ENCODE results near the gene EYS. TPM values are rescaled to one million over a fixed set of nuclear protein-coding genes. Genes with fewer than 3 reads are reported as not detected.

Gene EYS
- total RNA-seq, 1 experiment from 2014 or later = not detected

DNA sequence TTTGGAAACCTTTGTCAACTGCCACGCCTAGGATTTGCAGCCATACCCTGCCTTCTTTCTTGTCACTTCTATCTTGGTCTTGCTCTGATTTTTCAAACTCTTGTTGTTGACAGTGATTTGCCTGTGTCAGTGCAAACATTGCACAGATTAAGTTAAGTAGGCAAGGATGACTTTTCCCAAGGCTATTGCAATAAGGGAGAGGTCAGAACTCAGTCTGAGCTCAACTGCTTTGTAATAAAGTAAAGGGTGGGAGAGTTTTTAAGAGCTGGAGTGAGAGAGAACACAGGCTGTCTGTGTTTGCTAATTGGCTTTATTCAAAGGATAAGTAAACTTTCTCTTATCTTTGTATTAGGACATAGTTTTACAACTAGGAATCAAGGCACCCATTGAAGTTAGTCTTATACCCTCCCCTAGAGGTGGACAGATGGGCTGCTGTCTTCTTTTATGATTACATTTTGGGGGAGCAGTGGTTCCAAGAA lies 1622.8 kb downstream of the EYS start:
- H3T11ph ChIP-seq (ENCODE audit: low read length) = no peak overlapping the region
- Mint-ChIP-seq H3K4me1 (no peaks in the 10 kb centered on the region), H3K27ac (no peak overlapping the region), H3K36me3 (ENCODE audit: insufficient read depth in 1 of 3, low read depth in 3 of 3) (no peaks in the 10 kb centered on the region), H3K27me3 (ENCODE audit: low read depth) (no peaks in the 10 kb centered on the region), H3K9me3 (no peaks in the 10 kb centered on the region), H3K4me3 (no peak overlapping the region)
- H3K27ac ChIP-seq (ENCODE audit: insufficient read length, low read depth, low read length) = no peak overlapping the region
- H4K8ac ChIP-seq (replicated peaks; ENCODE audit: insufficient read length, low read depth, low read length) = no peak overlapping the region
- H4K91ac ChIP-seq (ENCODE audit: insufficient read length, low read depth, low read length) = no peak overlapping the region
- no peak overlapping the region for H2AFZ ChIP-seq (ENCODE audit: low read length)
- H3K79me2 ChIP-seq (ENCODE audit: insufficient read depth, low read length) = no peaks in the 10 kb centered on the region
- no peak overlapping the region for H3K14ac ChIP-seq (ENCODE audit: insufficient read depth, low read length)
- H4K5ac ChIP-seq (ENCODE audit: insufficient read length, low read depth, low read length) = no peak overlapping the region
- no CpG with 5 or more reads among the region's 1 CpG for WGBS (ENCODE audit: extremely low coverage, insufficient read length, low lambda C conversion rate)
- H2BK20ac ChIP-seq (ENCODE audit: low read depth, low read length, poor library complexity, severe bottlenecking) = no peak overlapping the region
- H3K79me1 ChIP-seq (ENCODE audit: insufficient read depth, low read depth, low read length, poor library complexity, severe bottlenecking) = no peaks in the 10 kb centered on the region
- H3K4ac ChIP-seq (ENCODE audit: low read depth, low read length) = no peak overlapping the region
- H3K18ac ChIP-seq (ENCODE audit: insufficient read length, low read depth, low read length) = no peak overlapping the region
- H3K4me1 ChIP-seq (ENCODE audit: insufficient read depth, low read length) = no peaks in the 10 kb centered on the region
- H3K9me3 ChIP-seq (ENCODE audit: control insufficient read depth, low read depth, low read length) = no peaks in the 10 kb centered on the region
- no peak overlapping the region for H3K23ac ChIP-seq (ENCODE audit: insufficient read length, low read depth, low read length)
- H3K56ac ChIP-seq (ENCODE audit: insufficient read length, low read depth, low read length) = no peak overlapping the region
- DNase-seq = no peak
- no peak overlapping the region for H2BK120ac ChIP-seq (ENCODE audit: low read depth, low read length, poor library complexity, severe bottlenecking)
- H2BK5ac ChIP-seq (ENCODE audit: insufficient read length, low read length) = no peak overlapping the region
- H2BK15ac ChIP-seq (ENCODE audit: low read depth, low read length) = no peak overlapping the region
- H2BK12ac ChIP-seq (ENCODE audit: insufficient read length, low read depth, low read length) = no peak overlapping the region
- TF ChIP-seq, protein P1, sequence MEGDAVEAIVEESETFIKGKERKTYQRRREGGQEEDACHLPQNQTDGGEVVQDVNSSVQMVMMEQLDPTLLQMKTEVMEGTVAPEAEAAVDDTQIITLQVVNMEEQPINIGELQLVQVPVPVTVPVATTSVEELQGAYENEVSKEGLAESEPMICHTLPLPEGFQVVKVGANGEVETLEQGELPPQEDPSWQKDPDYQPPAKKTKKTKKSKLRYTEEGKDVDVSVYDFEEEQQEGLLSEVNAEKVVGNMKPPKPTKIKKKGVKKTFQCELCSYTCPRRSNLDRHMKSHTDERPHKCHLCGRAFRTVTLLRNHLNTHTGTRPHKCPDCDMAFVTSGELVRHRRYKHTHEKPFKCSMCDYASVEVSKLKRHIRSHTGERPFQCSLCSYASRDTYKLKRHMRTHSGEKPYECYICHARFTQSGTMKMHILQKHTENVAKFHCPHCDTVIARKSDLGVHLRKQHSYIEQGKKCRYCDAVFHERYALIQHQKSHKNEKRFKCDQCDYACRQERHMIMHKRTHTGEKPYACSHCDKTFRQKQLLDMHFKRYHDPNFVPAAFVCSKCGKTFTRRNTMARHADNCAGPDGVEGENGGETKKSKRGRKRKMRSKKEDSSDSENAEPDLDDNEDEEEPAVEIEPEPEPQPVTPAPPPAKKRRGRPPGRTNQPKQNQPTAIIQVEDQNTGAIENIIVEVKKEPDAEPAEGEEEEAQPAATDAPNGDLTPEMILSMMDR (conservative IDR thresholded peaks at IDR 0.05) = no peak
- H3K27me3 ChIP-seq (ENCODE audit: insufficient read depth, low read length) = no peaks in the 10 kb centered on the region
- H3K4me2 ChIP-seq (ENCODE audit: insufficient read depth, insufficient read length, low read length) = no peak overlapping the region
- no peak overlapping the region for H2AK5ac ChIP-seq (ENCODE audit: insufficient read length, low read length)
- no peaks in the 10 kb centered on the region for H4K20me1 ChIP-seq (ENCODE audit: control insufficient read depth, insufficient read depth, insufficient read length)
- no peaks in the 10 kb centered on the region for H3K23me2 ChIP-seq (ENCODE audit: insufficient read length, low read depth, low read length, poor library complexity, severe bottlenecking)
- no peak overlapping the region for H3K9ac ChIP-seq (ENCODE audit: extremely low read depth, insufficient read length, low read length)
